ENCODE measurements around the gene C1GALT1. TPM values are rescaled to one million over a fixed set of nuclear protein-coding genes. Genes with fewer than 3 reads are reported as not detected.
"Not testable (repeated sequence)": the region's sequence is repeated elsewhere in the genome, so short reads cannot be mapped to it uniquely, and the experiment has no call there.

C1GALT1 gene
- total and polyA plus RNA-seq, 3 donors from 2014 or later, result 9.1 to 20.4 (median 17.9) TPM

DNA sequence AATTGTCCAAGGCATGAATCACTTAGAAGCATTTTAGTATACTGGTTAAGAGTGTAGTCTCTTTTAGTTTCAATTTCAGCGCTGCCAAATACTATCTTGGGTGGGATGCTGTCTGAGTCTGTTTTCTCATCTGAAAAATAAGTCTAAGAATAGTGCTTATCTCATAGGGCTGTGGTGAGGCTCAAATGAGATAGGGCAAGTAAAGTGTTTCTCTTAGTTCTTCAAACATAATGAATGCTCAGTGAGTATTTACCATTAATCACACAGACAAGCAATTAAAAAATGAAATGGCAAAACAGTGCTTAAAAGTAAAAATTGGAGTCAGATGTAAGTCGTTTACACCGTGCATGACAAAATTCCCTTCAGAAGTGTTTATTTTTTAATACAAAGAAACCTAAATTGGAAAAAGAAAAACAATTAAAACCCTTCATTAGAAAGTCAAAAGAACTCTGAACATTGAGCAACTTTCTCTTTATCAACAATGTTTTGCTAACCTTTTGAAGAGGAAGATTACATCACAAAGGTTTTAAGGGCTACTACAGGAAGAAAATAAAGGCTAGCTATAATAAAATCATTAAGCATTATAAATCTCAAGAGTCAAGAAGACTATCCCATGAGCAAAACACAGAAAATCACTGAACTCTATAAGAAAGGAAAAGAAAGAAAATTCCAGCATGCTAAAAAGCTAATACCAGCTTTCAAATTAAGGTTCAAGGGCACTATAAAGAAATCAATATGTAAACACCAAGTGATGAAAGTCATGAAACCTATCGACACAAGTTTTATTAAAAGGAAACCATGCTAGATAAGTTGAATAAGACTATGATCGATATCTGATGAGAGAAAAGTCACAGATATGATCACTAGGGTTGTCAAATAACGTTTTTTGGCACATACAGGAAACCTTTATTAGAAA, 45.6 kb upstream of the C1GALT1 start:
- H3K36me3 ChIP-seq (ENCODE audit: low read depth, missing control alignments), result no peaks in the 10 kb centered on the region
- H3K4me1 ChIP-seq, result no peaks in the 10 kb centered on the region
- no peaks in the 10 kb centered on the region for H3K27me3 ChIP-seq
- intact Hi-C loops (cut with DNase I; ENCODE audit: low total_unique reads), result no loop called here
- no peak overlapping the region for H3K4me3 ChIP-seq
- no peak for TF ChIP-seq POLR2A (IDR thresholded peaks at IDR 0.05)
- TF ChIP-seq, protein P1, sequence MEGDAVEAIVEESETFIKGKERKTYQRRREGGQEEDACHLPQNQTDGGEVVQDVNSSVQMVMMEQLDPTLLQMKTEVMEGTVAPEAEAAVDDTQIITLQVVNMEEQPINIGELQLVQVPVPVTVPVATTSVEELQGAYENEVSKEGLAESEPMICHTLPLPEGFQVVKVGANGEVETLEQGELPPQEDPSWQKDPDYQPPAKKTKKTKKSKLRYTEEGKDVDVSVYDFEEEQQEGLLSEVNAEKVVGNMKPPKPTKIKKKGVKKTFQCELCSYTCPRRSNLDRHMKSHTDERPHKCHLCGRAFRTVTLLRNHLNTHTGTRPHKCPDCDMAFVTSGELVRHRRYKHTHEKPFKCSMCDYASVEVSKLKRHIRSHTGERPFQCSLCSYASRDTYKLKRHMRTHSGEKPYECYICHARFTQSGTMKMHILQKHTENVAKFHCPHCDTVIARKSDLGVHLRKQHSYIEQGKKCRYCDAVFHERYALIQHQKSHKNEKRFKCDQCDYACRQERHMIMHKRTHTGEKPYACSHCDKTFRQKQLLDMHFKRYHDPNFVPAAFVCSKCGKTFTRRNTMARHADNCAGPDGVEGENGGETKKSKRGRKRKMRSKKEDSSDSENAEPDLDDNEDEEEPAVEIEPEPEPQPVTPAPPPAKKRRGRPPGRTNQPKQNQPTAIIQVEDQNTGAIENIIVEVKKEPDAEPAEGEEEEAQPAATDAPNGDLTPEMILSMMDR (IDR thresholded peaks at IDR 0.05), result no peak
- no peak for DNase-seq
- WGBS, 2 donors, result 42 to 48% methylated on average over 6 of the region's 6 CpGs
- no peaks in the 10 kb centered on the region for H3K9me3 ChIP-seq
- H3K27ac ChIP-seq, result peak overlapping the region in 1 of 2 donors; percentile 32

DNA sequence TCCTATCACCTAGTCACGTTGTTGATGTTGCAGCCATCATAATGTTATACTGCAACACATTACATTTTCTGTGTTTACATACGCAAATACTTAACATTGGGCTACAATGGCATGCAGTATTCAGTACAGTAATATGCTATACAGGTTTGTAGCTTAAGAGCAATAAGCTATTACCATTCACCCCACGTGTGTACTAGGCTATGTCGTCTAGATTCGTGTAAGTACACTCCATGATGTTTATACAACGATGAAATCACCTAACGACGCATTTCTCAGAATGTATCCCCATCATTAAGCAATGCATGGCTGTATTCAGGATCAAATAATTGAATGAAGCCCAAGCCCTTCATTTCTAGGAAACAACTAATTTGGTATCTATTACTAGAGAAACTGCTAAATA, 43.4 kb upstream of the C1GALT1 start:
- Histone ChIP-seq H3K27me3 (no peaks in the 10 kb centered on the region), H3K4me1 (no peaks in the 10 kb centered on the region), H3K9me3 (no peaks in the 10 kb centered on the region), H3K4me3 (no peak overlapping the region), H3K27ac (no peak overlapping the region), H3K36me3 (ENCODE audit: low read depth, missing control alignments) (no peaks in the 10 kb centered on the region)
- intact Hi-C loops (cut with DNase I; ENCODE audit: low total_unique reads), result no loop called here
- TF ChIP-seq, protein P1 (IDR thresholded peaks at IDR 0.05), result no peak
- no peak for TF ChIP-seq POLR2A (IDR thresholded peaks at IDR 0.05)
- DNase-seq, result no peak
- WGBS, 2 donors, result 84 to 94% methylated on average over 8 of the region's 8 CpGs

DNA sequence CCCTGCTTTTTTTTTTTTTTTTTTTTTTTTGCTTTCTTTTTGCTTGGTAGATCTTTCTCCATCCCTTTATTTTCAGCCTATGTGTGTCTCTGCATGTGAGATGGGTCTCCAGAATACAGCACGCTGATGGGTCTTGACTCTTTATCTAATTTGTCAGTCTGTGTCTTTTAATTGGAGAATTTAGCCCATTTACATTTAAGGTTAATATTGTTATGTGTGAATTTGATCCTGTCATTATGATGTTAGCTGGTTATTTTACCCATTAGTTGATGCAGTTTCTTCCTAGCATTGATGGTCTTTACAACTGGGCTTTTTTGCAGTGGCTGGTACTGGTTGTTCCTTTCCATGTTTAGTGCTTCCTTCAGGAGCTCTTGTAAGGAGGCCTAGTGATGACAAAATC, 38.9 kb upstream of the C1GALT1 start:
- DNase-seq; H3K36me3 ChIP-seq (ENCODE audit: low read depth, missing control alignments); intact Hi-C loops (cut with DNase I; ENCODE audit: low total_unique reads); H3K4me3 ChIP-seq; H3K27me3 ChIP-seq; H3K9me3 ChIP-seq; H3K27ac ChIP-seq; H3K4me1 ChIP-seq: not testable (repeated sequence)
- WGBS, 2 donors, result 73 to 100% methylated on average over 1 of the region's 1 CpG

DNA sequence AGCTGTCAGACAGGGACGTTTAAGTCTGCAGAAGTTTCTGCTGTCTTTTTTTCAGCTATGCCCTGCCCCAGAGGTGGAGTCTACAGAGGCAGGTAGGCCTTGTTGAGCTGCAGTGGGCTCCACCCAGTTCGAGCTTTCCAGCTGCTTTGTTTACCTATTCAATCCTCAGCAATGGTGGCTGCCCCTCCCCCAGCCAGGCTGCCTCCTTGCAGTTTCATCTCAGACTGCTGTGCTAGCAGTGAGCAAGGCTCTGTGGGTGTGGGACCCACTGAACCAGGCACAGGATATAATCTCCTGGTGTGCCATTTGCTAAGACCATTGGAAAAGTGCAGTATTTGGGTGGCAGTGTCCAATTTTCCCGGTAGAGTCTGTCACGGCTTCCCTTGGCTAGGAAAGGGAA, 37.2 kb upstream of the C1GALT1 start:
- H3K4me1 ChIP-seq; intact Hi-C loops (cut with DNase I; ENCODE audit: low total_unique reads); H3K27me3 ChIP-seq; H3K9me3 ChIP-seq; DNase-seq; H3K36me3 ChIP-seq (ENCODE audit: low read depth, missing control alignments); H3K27ac ChIP-seq; H3K4me3 ChIP-seq: not testable (repeated sequence)
- WGBS, 2 donors, result 89 to 92% methylated on average over 4 of the region's 4 CpGs

DNA sequence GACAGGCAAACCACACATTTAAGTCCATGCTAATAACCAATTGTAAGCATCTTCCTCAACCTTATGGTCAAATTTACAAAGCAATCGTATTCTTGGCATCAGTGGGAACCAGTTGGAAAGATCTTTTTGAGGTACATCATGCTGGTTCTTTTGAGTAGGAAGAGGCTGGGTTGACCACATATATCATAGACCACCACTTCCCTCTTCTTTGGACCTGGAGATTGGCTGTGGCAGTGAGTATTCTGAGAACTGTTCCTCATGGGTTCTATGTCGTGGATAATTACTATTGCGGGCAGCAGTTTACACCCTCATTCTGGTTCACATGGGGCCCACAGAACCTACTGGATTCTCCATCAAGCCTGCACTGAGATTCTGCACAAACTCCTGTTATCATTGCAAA, 35.5 kb upstream of the C1GALT1 start:
- intact Hi-C loops (cut with DNase I; ENCODE audit: low total_unique reads), result no loop called here
- WGBS, 2 donors, result 72 to 91% methylated on average over 3 of the region's 3 CpGs
- no peaks in the 10 kb centered on the region for H3K4me1 ChIP-seq
- no peaks in the 10 kb centered on the region for H3K9me3 ChIP-seq
- no peak overlapping the region for H3K4me3 ChIP-seq
- no peaks in the 10 kb centered on the region for H3K36me3 ChIP-seq (ENCODE audit: low read depth, missing control alignments)
- H3K27me3 ChIP-seq, result no peaks in the 10 kb centered on the region
- no peak for TF ChIP-seq POLR2A (IDR thresholded peaks at IDR 0.05)
- TF ChIP-seq, protein P1 (IDR thresholded peaks at IDR 0.05), result no peak
- H3K27ac ChIP-seq, result no peak overlapping the region
- DNase-seq, result no peak
